Measurements from ENCODE around the gene CAPZA1. TPM values are rescaled to one million over a fixed set of nuclear protein-coding genes. Genes with fewer than 3 reads are reported as not detected.

The CAPZA1 gene
- total RNA-seq, 1 experiment from 2014 or later: 108 TPM

- H3K27ac Mint-ChIP-seq: no peak overlapping the region
- Histone ChIP-seq H2AFZ (ENCODE audit: low read length) (no peak overlapping the region), H3K23me2 (ENCODE audit: insufficient read length, low read depth, low read length, poor library complexity, severe bottlenecking) (no peaks in the 10 kb centered on the region)
Observed at GRCh38 chr1:112599477-112599876, 20.2 kb upstream of the CAPZA1 start.

More at GRCh38 chr1:112599477-112599876, 20.2 kb upstream of the CAPZA1 start:
- H3K18ac ChIP-seq (ENCODE audit: insufficient read length, low read depth, low read length): no peak overlapping the region
- no peaks in the 10 kb centered on the region for H4K20me1 ChIP-seq (ENCODE audit: control insufficient read depth, insufficient read depth, insufficient read length)
- no peak for DNase-seq
- no peaks in the 10 kb centered on the region for H3K9me3 Mint-ChIP-seq
- no CpG with 5 or more reads among the region's 4 CpGs for WGBS (ENCODE audit: extremely low coverage, insufficient read length, low lambda C conversion rate)
- no peak for TF ChIP-seq CTCF (conservative IDR thresholded peaks at IDR 0.05)
- no peaks in the 10 kb centered on the region for H3K79me2 ChIP-seq (ENCODE audit: insufficient read depth, low read length)
- no peaks in the 10 kb centered on the region for H3K27me3 ChIP-seq (ENCODE audit: insufficient read depth, low read length)
- H3K9ac ChIP-seq (ENCODE audit: extremely low read depth, insufficient read length, low read length): no peak overlapping the region
- H3K4me2 ChIP-seq (ENCODE audit: insufficient read depth, insufficient read length, low read length): no peak overlapping the region
- H3T11ph ChIP-seq (ENCODE audit: low read length): no peak overlapping the region
- no peak overlapping the region for H3K23ac ChIP-seq (ENCODE audit: insufficient read length, low read depth, low read length)
- no peaks in the 10 kb centered on the region for H3K4me1 ChIP-seq (ENCODE audit: insufficient read depth, low read length)
- H3K36me3 Mint-ChIP-seq (ENCODE audit: insufficient read depth in 1 of 3, low read depth in 3 of 3): peaks cover 3 to 28% (median 9%) of the 10 kb centered on the region in 3 experiments; a peak in 6 of 7 replicates
- H3K4ac ChIP-seq (ENCODE audit: low read depth, low read length): no peak overlapping the region
- H3K9me3 ChIP-seq (ENCODE audit: control insufficient read depth, low read depth, low read length): no peaks in the 10 kb centered on the region
- no peak overlapping the region for H4K5ac ChIP-seq (ENCODE audit: insufficient read length, low read depth, low read length)
- H2BK120ac ChIP-seq (ENCODE audit: low read depth, low read length, poor library complexity, severe bottlenecking): no peak overlapping the region
- no peak overlapping the region for H3K4me3 Mint-ChIP-seq
- H2BK20ac ChIP-seq (ENCODE audit: low read depth, low read length, poor library complexity, severe bottlenecking): no peak overlapping the region
- H3K27me3 Mint-ChIP-seq (ENCODE audit: low read depth): no peaks in the 10 kb centered on the region
- H3K14ac ChIP-seq (ENCODE audit: insufficient read depth, low read length): no peak overlapping the region
- no peak overlapping the region for H3K56ac ChIP-seq (ENCODE audit: insufficient read length, low read depth, low read length)
- H4K91ac ChIP-seq (ENCODE audit: insufficient read length, low read depth, low read length): no peak overlapping the region
- no peak overlapping the region for H2BK5ac ChIP-seq (ENCODE audit: insufficient read length, low read length)
- no peak overlapping the region for H4K8ac ChIP-seq (replicated peaks; ENCODE audit: insufficient read length, low read depth, low read length)
- H3K79me1 ChIP-seq (ENCODE audit: insufficient read depth, low read depth, low read length, poor library complexity, severe bottlenecking): no peaks in the 10 kb centered on the region
- H2BK12ac ChIP-seq (ENCODE audit: insufficient read length, low read depth, low read length): no peak overlapping the region
- no peaks in the 10 kb centered on the region for H3K4me1 Mint-ChIP-seq
- H2AK5ac ChIP-seq (ENCODE audit: insufficient read length, low read length): no peak overlapping the region
- H3K27ac ChIP-seq (ENCODE audit: insufficient read length, low read depth, low read length): no peak overlapping the region
- no peak overlapping the region for H2BK15ac ChIP-seq (ENCODE audit: low read depth, low read length)

All from H9 (cell line).